Esophagus (tissue), 2 donors: Measurements from ENCODE around the gene NDC1. TPM values are rescaled to one million over a fixed set of nuclear protein-coding genes. Genes with fewer than 3 reads are reported as not detected.

ENCODE experiments used
- H3K27ac ChIP-seq, 2 donors: one replicate each; pipeline ENCODE4 v1.5.1; 2013; ENCODE audit warnings: low read depth in 2 of 2, mild to moderate bottlenecking in 2 of 2, inconsistent platforms in 1 of 2, low read length in 1 of 2, moderate library complexity in 1 of 2
- H3K27me3 ChIP-seq, 2 donors: one replicate each; pipeline ENCODE4 v1.6.1; 2013; ENCODE audit warnings: low read length in 2 of 2, control low read depth in 1 of 2, mild to moderate bottlenecking in 1 of 2; ENCODE audit not compliant: insufficient read depth in 2 of 2, control insufficient read depth in 1 of 2
- H3K36me3 ChIP-seq, 2 donors: one replicate each; pipeline ENCODE4 v1.6.1; 2013; ENCODE audit warnings: low read length in 1 of 2; ENCODE audit not compliant: control insufficient read depth in 2 of 2, insufficient read depth in 2 of 2
- H3K4me1 ChIP-seq, 2 donors: one replicate each; pipeline ENCODE4 v1.6.1; 2013; ENCODE audit warnings: low read length in 1 of 2; ENCODE audit not compliant: control insufficient read depth in 2 of 2, insufficient read depth in 2 of 2
- H3K4me3 ChIP-seq, 2 donors: one replicate each; pipeline ENCODE4 v1.5.1; 2013; ENCODE audit warnings: low read length in 2 of 2, mild to moderate bottlenecking in 2 of 2, low read depth in 1 of 2, moderate library complexity in 1 of 2
- H3K9me3 ChIP-seq, 2 donors: one replicate each; pipeline ENCODE4 v1.6.1; 2013; ENCODE audit warnings: mild to moderate bottlenecking in 2 of 2, low read depth in 1 of 2, low read length in 1 of 2, moderate library complexity in 1 of 2; ENCODE audit not compliant: control insufficient read depth in 2 of 2, insufficient read depth in 1 of 2
- WGBS, 2 donors: extraction: QIAGEN DNeasy Blood & Tissue Kit; methylation state at CpG; one replicate each; pipeline ENCODE4 v1.1.7; 2013; 5-methylcytosine and 5-hydroxymethylcytosine counted together
- polyA plus RNA-seq, 2 donors: library from polyadenylated mRNA; stranded (reverse); fragments of 200-250 nt; gene quantifications; one replicate each; pipeline ENCODE4 v1.2.3, GENCODE V29; 2013
- donor health status: healthy with polysubstance abuse.
- donor health status: Bipolar disorder and iron deficiency.

Gene NDC1
- polyA plus RNA-seq, 2 donors: 4.9 to 7.1 TPM

DNA sequence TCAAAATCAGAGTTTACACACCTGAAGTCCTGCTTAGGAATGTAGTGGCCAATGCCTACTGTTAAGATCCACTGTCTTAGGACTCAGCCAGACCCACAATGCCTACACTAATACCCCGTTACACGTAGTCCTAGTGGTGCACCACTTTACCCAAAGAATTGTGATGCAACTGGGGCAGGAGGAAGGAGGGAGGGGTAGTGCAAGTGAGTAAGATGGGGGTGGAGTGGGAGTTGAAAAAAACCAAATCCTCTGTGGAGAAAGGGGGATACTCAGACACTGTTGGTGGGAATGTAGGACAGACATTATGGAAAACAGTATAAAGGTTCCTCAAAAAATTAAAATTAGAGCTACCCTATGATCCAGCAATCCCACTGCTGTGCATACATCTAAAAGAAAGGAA is 118.6 kb downstream of the NDC1 start:
- WGBS, 2 donors: 83% methylated on average over 2 of the region's 2 CpGs
- H3K4me1 ChIP-seq: no peaks in the 10 kb centered on the region
- no peak overlapping the region for H3K27ac ChIP-seq
- H3K9me3 ChIP-seq: no peaks in the 10 kb centered on the region
- H3K36me3 ChIP-seq: no peaks in the 10 kb centered on the region
- no peaks in the 10 kb centered on the region for H3K27me3 ChIP-seq
- no peak overlapping the region for H3K4me3 ChIP-seq

DNA sequence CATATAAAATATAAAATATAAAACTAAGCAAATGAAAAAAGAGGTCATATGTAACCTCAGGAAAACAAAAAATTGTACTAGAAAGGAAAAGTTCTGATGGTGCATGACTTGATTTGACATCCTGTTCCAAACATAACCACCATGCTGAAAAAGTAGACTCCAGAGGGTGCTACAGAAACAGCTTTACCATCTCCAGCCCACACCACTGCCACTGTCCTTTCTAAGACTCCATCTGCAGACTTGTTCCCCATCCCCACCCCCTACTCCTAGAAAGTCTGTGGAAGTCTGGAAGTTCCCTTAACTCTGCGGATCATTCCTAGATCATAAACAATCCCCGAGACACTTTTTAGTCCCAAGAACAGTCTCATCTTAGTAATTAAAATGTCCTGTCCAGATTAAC is 119.7 kb downstream of the NDC1 start:
- H3K27ac ChIP-seq: no peak overlapping the region
- no peaks in the 10 kb centered on the region for H3K4me1 ChIP-seq
- no peaks in the 10 kb centered on the region for H3K9me3 ChIP-seq
- H3K4me3 ChIP-seq: no peak overlapping the region
- no peaks in the 10 kb centered on the region for H3K36me3 ChIP-seq
- 65 to 80% methylated on average over 2 of the region's 2 CpGs for WGBS, 2 donors
- H3K27me3 ChIP-seq: no peaks in the 10 kb centered on the region

DNA sequence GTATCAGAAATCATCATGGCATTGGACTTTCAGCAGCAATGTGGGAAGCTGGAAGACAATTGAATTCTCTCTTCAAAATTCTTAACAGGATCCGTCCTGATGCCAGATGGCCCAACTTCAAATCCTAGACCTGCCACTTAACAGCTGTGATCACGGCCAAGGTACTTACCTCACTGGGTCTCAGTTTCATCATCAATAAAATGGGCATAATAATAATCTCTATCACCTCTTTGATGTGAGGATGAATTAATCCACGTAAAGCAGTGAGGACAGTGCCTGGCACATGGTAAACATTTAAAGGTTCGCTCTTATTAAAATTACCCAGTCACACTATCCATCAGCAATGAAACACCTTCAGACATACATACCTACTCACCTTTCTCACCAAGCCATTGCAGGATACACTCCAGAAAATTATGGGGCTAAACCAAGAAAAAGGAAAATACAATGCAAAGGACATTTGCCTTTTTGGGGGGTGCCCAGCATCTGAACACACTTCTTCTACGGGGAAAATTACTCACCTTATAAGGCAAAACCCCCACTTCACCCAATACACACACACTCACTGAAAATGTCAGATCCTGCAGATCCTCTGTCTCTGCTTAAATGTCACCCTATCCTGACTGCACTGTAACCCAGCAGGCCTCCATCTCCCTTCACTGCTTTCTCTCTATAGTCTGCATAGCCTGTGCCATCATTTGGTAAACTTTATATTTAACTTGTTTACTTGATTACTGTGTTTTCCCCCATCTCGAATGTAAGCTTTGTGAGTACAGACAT is 120.9 kb downstream of the NDC1 start:
- Histone ChIP-seq H3K9me3 (no peaks in the 10 kb centered on the region), H3K4me3 (no peak overlapping the region), H3K36me3 (no peaks in the 10 kb centered on the region), H3K27me3 (no peaks in the 10 kb centered on the region), H3K27ac (no peak overlapping the region), H3K4me1 (no peaks in the 10 kb centered on the region)
- WGBS, 2 donors: 77 to 81% methylated on average over 6 of the region's 6 CpGs

DNA sequence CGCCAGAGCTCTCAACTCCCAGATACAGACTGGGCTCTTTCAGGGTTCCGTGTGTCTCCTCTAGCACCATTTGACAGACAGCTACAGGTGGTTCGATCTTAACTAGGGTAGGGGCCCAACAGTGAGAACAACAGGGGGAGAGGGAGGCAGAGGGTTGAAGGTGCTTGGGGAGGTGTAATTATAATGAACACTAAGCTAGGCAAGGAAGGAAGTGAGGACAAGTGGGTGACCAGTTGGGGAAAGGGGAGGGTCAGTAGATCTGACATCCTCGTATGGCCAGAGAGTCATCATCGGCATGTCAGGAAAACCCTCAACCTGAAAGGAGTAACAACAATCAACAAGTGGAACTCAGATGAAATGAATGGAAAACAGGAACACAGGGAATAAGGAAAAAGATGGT is 121.9 kb downstream of the NDC1 start:
- H3K27me3 ChIP-seq: no peaks in the 10 kb centered on the region
- no peaks in the 10 kb centered on the region for H3K4me1 ChIP-seq
- H3K4me3 ChIP-seq: no peak overlapping the region
- no peak overlapping the region for H3K27ac ChIP-seq
- H3K36me3 ChIP-seq: no peaks in the 10 kb centered on the region
- no peaks in the 10 kb centered on the region for H3K9me3 ChIP-seq
- WGBS, 2 donors: 77 to 80% methylated on average over 5 of the region's 5 CpGs

DNA sequence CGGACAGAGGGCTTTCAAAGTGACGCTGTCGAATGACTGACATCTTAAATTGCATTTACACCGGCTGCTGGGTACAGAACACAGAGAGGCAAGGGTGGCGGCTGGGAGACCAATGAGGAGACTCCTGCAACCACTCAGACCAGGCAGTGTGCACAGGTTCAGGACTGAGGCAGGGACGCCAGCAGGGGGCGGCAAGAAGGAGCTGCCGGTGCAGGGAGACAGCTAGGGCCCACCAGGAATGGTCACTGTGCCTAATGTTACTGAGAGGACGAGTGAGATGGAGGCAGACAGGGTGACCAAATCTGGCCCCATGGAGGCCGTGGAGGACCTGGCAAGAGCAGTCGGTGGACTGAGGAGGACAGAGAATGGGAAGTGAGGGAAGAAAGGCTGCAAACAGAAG is 122.6 kb downstream of the NDC1 start:
- Histone ChIP-seq H3K36me3 (no peaks in the 10 kb centered on the region), H3K27ac (no peak overlapping the region), H3K27me3 (no peaks in the 10 kb centered on the region), H3K4me3 (no peak overlapping the region), H3K4me1 (no peaks in the 10 kb centered on the region), H3K9me3 (no peaks in the 10 kb centered on the region)
- 65 to 69% methylated on average over 11 of the region's 11 CpGs for WGBS, 2 donors

Other genes starting within 250 kb of the NDC1 start
- gene GLIS1, start 99.1 kb downstream of the NDC1 start, polyA plus RNA-seq: under 1 TPM; 0.18 TPM
- 10 to 100 TPM; 13.5 to 20.3 TPM for gene YIPF1, start 51.5 kb upstream of the NDC1 start, polyA plus RNA-seq
- under 1 TPM; 0.04 to 0.31 TPM for gene DIO1, start 55.9 kb upstream of the NDC1 start, polyA plus RNA-seq
- gene IFT25, start 107.4 kb upstream of the NDC1 start, polyA plus RNA-seq: 10 to 100 TPM; 18.9 to 23.7 TPM
- gene LRRC42, start 108.1 kb upstream of the NDC1 start, polyA plus RNA-seq: 10 to 100 TPM in 1 of 2 donors, 1 to 10 TPM in 1; 4.9 to 20.0 TPM
- under 1 TPM; 0.31 to 0.35 TPM for gene LDLRAD1, start 179.9 kb upstream of the NDC1 start, polyA plus RNA-seq
- 100 to 1,000 TPM; 127 to 210 TPM for gene TMEM59, start 214.9 kb upstream of the NDC1 start, polyA plus RNA-seq
- gene TCEANC2, start 215.3 kb upstream of the NDC1 start, polyA plus RNA-seq: 1 to 10 TPM; 1.4 to 1.7 TPM